GM12872 (cell line): ENCODE data around the gene TRIM34.

Experiments
- TF ChIP-seq, protein P1 (sequence below): IDR thresholded peaks from 3 replicates; pipeline ENCODE4 v1.5.1; 2011; ENCODE audit warnings: low read depth, mild to moderate bottlenecking, low read length, moderate library complexity; ENCODE audit not compliant: insufficient read depth

Gene TRIM34

DNA sequence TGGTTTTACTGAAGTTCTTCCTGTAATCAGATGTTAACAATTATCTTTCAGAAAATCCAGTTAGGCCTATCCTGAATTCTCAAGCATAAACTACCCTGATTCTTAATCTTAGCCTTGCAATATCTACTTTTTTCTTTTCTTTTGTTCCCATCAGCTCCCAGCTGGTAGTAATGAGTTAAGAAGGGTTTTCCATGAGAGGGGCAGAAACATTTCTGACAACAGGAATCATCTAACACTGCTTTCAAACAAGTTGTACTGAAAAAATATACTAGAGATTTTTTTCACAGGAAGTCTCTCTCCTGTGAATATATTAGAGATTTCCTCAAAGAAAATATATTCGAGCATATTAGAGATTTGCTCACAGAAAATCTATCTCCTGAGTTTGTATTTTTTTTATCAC is 31.7 kb upstream of the TRIM34 start:
- TF ChIP-seq, protein P1, sequence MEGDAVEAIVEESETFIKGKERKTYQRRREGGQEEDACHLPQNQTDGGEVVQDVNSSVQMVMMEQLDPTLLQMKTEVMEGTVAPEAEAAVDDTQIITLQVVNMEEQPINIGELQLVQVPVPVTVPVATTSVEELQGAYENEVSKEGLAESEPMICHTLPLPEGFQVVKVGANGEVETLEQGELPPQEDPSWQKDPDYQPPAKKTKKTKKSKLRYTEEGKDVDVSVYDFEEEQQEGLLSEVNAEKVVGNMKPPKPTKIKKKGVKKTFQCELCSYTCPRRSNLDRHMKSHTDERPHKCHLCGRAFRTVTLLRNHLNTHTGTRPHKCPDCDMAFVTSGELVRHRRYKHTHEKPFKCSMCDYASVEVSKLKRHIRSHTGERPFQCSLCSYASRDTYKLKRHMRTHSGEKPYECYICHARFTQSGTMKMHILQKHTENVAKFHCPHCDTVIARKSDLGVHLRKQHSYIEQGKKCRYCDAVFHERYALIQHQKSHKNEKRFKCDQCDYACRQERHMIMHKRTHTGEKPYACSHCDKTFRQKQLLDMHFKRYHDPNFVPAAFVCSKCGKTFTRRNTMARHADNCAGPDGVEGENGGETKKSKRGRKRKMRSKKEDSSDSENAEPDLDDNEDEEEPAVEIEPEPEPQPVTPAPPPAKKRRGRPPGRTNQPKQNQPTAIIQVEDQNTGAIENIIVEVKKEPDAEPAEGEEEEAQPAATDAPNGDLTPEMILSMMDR, result no peak

DNA sequence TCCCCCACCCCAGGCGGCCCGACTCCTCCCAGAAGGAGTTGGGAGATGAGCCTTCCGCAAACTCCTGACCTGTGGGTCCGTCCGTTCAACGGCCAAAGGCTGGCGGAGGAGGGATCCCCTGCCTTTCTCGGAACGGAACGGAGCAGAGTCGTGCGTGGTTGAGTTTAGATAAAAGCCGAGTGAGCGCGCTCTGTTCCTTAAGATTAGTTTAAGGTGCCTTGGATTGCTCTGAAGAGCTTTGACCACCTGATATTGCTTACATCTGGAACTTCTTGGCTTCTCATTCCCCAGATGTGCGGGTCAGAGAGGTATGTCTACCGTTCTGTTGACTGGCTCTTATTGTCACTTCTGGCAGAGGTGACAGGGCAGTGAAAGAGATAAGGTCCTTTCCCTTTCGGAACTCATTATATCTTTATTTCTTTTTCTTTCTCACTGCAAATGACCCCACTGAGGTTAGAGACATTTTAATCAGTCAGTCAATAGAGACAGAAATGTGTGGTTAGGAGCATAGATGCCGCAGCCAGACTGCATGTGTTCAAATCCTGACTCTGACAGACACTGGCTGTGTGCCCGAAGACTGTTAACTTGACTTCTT is 28.1 kb upstream of the TRIM34 start, which contains the start of gene TRIM6:
Gene TRIM6 (plus strand): TSS at position 31 of the 595 bp plus-strand sequence. CDS start 261 bp downstream, at position 292.
- TF ChIP-seq, protein P1, result no peak

DNA sequence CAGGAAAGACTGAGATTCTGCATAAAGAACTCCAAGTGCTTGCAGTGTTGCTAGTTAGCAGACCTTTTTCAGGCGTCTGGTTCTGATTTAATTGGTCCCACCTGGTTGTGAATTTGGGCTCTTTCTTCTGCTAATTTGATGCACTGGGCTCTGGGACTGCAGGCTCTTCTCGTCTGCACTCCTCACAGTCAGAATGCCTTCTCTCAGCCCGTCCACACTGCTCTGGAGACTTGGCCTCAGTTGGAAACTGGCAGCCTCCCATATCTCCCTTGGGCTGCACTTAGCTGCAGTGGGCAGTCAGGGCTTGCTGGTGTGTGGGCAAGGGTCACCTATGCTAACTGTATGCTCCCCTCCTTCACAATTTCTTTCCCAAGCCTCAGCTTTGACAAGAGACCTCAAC is 26.8 kb upstream of the TRIM34 start:
- TF ChIP-seq, protein P1, result no peak

DNA sequence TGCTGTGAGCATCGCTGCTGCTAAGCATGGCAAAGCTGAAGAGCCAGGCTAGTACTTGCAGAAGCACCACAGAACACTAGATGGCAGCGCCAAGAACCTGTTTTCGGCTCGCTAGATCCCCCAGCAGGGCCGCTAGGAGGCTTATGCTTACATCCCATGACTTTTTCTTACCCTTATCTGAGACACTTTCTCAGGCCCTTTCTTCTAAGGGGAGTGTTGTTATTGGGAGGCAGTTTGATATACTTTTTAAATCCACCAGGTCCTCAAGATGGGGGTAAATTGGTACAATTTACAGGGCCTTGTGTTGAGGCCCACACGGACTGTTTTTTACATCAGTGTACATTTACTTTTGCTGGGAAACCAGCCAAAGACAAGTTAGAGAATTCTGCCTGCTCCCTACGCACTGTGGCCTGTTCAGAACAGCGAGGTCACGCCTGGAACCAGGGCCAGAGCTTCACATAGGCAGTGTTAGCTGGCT is 24.4 kb upstream of the TRIM34 start:
- TF ChIP-seq, protein P1, result peak; percentile 97

DNA sequence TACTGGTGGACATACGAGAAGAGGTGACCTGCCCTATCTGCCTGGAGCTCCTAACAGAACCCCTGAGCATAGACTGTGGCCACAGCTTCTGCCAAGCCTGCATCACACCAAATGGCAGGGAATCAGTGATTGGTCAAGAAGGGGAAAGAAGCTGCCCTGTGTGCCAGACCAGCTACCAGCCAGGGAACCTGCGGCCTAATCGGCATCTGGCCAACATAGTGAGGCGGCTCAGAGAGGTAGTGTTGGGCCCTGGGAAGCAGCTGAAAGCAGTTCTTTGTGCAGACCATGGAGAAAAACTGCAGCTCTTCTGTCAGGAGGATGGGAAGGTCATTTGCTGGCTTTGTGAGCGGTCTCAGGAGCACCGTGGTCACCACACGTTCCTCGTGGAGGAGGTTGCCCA is 21.5 kb upstream of the TRIM34 start:
- TF ChIP-seq, protein P1, result no peak

DNA sequence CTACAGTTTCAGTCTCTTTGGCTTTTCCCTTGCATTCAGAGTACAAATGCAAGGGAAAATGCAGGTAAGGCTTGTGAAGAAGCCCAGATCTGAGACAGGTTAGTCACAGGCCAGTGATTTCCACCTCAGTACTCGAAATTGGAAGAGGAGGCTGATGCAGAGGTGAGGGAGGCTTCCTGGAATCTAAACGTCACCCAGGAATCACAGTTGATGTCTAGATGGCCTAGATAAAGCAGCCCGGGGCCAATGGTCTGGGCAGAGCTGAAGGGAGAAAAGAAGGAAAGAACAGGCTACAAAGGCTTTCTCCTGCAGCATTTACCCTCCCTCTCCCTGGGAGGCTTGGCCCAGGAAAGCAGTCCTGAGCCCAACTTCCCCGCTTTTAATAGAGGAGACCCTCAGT is 19.9 kb upstream of the TRIM34 start:
- TF ChIP-seq, protein P1, result no peak

DNA sequence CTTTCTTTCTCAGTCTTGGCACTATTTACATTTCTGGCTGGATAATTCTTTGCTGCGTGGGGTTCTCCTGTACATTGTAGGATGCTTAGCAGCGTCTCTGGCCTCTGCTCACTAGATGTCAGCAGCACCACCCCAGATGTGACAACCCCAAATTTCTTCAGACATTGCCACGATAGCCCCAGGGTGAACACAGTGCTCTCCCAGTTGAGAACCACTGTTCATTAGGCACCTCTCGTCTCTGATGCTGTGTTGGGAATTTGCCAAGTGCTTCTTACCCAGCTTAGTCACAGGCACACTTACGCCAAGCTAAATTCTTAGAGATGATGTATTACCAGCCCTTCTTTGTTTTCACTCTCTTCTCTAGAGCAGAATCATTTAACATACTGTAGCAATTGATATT is 19.0 kb upstream of the TRIM34 start:
- TF ChIP-seq, protein P1, result no peak

DNA sequence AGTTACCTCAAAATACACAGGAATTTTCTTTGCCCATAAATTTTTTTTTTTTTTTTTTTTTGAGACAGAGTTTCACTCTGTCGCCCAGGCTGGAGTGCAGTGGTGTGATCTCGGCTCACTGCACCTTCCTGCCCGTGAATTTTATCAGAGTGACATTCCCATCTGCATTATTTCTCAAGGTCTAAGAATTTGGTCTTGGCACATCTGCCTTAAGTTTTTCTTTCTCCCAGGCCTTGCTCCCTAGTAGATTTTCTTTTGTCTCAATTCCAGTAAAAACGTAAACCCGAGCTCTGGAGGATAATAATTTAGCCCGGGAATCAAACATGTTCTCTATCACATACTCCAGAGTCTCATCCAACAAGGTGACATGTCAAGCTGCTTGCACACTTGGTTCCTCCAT is 16.0 kb upstream of the TRIM34 start:
- TF ChIP-seq, protein P1, result no peak
